ENCODE measurements around the gene ZNF462. TPM values are rescaled to one million over a fixed set of nuclear protein-coding genes. Genes with fewer than 3 reads are reported as not detected.

The ZNF462 gene
- total RNA-seq, 1 donor from 2014 or later: 28.5 TPM

- no peak for DNase-seq (ENCODE audit: extremely low spot score in 2 of 2)
Measured at GRCh38 chr9:106994463-106994862, 131.5 kb downstream of the ZNF462 start.

GRCh38 chr9:107000218-107000617, 137.3 kb downstream of the ZNF462 start:
- Histone ChIP-seq H3K27me3 (no peaks in the 10 kb centered on the region), H3K4me3 (no peak overlapping the region), H3K9me3 (no peaks in the 10 kb centered on the region), H3K36me3 (peaks cover 0 to 27% of the 10 kb centered on the region in 2 donors), H3K4me1 (no peaks in the 10 kb centered on the region), H3K27ac (no peak overlapping the region)
- no peak for TF ChIP-seq POLR2A (IDR thresholded peaks at IDR 0.05)
- intact Hi-C loops (cut with DNase I): no loop called here
- DNase-seq (ENCODE audit: extremely low spot score in 2 of 2): no peak

More at GRCh38 chr9:106994463-106994862, 131.5 kb downstream of the ZNF462 start:
- Histone ChIP-seq H3K9me3 (no peaks in the 10 kb centered on the region), H3K4me3 (no peak overlapping the region), H3K4me1 (no peaks in the 10 kb centered on the region), H3K27ac (no peak overlapping the region), H3K27me3 (no peaks in the 10 kb centered on the region), H3K36me3 (peaks cover 0 to 4% of the 10 kb centered on the region in 2 donors)
- intact Hi-C loops (cut with DNase I): no loop called here
- TF ChIP-seq POLR2A (IDR thresholded peaks at IDR 0.05) (no peak), POLR2AphosphoS5 (IDR thresholded peaks at IDR 0.05; ENCODE audit: insufficient read depth in 1 of 2, low read depth in 1 of 2) (no peak)
- TF ChIP-seq, protein P1, sequence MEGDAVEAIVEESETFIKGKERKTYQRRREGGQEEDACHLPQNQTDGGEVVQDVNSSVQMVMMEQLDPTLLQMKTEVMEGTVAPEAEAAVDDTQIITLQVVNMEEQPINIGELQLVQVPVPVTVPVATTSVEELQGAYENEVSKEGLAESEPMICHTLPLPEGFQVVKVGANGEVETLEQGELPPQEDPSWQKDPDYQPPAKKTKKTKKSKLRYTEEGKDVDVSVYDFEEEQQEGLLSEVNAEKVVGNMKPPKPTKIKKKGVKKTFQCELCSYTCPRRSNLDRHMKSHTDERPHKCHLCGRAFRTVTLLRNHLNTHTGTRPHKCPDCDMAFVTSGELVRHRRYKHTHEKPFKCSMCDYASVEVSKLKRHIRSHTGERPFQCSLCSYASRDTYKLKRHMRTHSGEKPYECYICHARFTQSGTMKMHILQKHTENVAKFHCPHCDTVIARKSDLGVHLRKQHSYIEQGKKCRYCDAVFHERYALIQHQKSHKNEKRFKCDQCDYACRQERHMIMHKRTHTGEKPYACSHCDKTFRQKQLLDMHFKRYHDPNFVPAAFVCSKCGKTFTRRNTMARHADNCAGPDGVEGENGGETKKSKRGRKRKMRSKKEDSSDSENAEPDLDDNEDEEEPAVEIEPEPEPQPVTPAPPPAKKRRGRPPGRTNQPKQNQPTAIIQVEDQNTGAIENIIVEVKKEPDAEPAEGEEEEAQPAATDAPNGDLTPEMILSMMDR (IDR thresholded peaks at IDR 0.05): no peak

- intact Hi-C loops (cut with DNase I): no loop called here
- H3K9me3 ChIP-seq: no peaks in the 10 kb centered on the region
Measured at GRCh38 chr9:107005201-107005600, 142.2 kb downstream of the ZNF462 start.

GRCh38 chr9:107007402-107007801, 144.4 kb downstream of the ZNF462 start:
- Histone ChIP-seq H3K9me3 (no peaks in the 10 kb centered on the region), H3K27me3 (no peaks in the 10 kb centered on the region), H3K27ac (no peak overlapping the region), H3K36me3 (peaks cover 0 to 50% of the 10 kb centered on the region in 2 donors), H3K4me1 (no peaks in the 10 kb centered on the region), H3K4me3 (no peak overlapping the region)
- no peak for DNase-seq (ENCODE audit: extremely low spot score in 2 of 2)
- intact Hi-C loops (cut with DNase I): no loop called here
- TF ChIP-seq, protein P1 (IDR thresholded peaks at IDR 0.05): no peak
- TF ChIP-seq POLR2A (IDR thresholded peaks at IDR 0.05) (no peak), POLR2AphosphoS5 (IDR thresholded peaks at IDR 0.05; ENCODE audit: insufficient read depth in 1 of 2, low read depth in 1 of 2) (no peak)

More at GRCh38 chr9:107005201-107005600, 142.2 kb downstream of the ZNF462 start:
- H3K4me1 ChIP-seq: no peaks in the 10 kb centered on the region
- DNase-seq (ENCODE audit: extremely low spot score in 2 of 2): no peak
- TF ChIP-seq POLR2AphosphoS5 (IDR thresholded peaks at IDR 0.05; ENCODE audit: insufficient read depth in 1 of 2, low read depth in 1 of 2): no peak
- TF ChIP-seq, protein P1 (IDR thresholded peaks at IDR 0.05): no peak
- no peak for TF ChIP-seq POLR2A (IDR thresholded peaks at IDR 0.05)
- no peak overlapping the region for H3K4me3 ChIP-seq
- H3K27me3 ChIP-seq: no peaks in the 10 kb centered on the region
- H3K27ac ChIP-seq: no peak overlapping the region
- H3K36me3 ChIP-seq: peaks cover 0 to 33% of the 10 kb centered on the region in 2 donors

DNA sequence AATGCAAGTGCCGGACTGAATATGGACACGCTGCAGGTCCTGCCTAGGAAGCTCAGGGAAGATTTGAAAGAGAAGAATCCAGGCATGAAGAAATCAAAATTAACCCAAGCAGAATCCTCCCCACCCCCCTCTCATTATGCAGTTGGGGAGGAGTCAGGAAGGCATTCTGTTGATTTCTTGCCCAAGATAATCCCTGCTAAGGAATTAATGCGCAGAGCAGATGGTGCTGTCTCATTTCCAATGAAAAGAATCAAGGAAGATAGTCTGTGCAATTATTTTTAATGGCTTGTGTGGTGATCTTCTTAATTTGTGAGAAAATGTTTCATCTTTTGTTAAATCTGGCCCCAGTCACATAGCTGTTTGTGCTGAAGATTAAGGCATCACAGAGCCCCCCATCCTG, 145.0 kb downstream of the ZNF462 start:
- H3K27me3 ChIP-seq: no peaks in the 10 kb centered on the region
- H3K4me1 ChIP-seq: no peaks in the 10 kb centered on the region
- no peak overlapping the region for H3K27ac ChIP-seq
- no peaks in the 10 kb centered on the region for H3K9me3 ChIP-seq
- H3K4me3 ChIP-seq: no peak overlapping the region
- peaks cover 0 to 50% of the 10 kb centered on the region in 2 donors for H3K36me3 ChIP-seq
- no peak for DNase-seq (ENCODE audit: extremely low spot score in 2 of 2)
- no peak for TF ChIP-seq POLR2A (IDR thresholded peaks at IDR 0.05)
- intact Hi-C loops (cut with DNase I): no loop called here

GRCh38 chr9:107008447-107008846, 145.5 kb downstream of the ZNF462 start:
- no peaks in the 10 kb centered on the region for H3K27me3 ChIP-seq
- H3K9me3 ChIP-seq: no peaks in the 10 kb centered on the region
- H3K4me3 ChIP-seq: no peak overlapping the region
- no peaks in the 10 kb centered on the region for H3K4me1 ChIP-seq
- peaks cover 0 to 45% of the 10 kb centered on the region in 2 donors for H3K36me3 ChIP-seq
- intact Hi-C loops (cut with DNase I): no loop called here
- no peak overlapping the region for H3K27ac ChIP-seq
- no peak for DNase-seq (ENCODE audit: extremely low spot score in 2 of 2)
- TF ChIP-seq, protein P1 (IDR thresholded peaks at IDR 0.05): no peak
- TF ChIP-seq POLR2AphosphoS5 (IDR thresholded peaks at IDR 0.05; ENCODE audit: insufficient read depth in 1 of 2, low read depth in 1 of 2) (no peak), POLR2A (IDR thresholded peaks at IDR 0.05) (no peak)

Data from vagina (tissue), 2 donors.